Measurements from ENCODE around the gene RNU1-3. TPM values are rescaled to one million over a fixed set of nuclear protein-coding genes. Genes with fewer than 3 reads are reported as not detected.

Gene RNU1-3
- total and polyA plus RNA-seq, 9 of the 15 experiments (the other 6 are each of a cell fraction or from before 2014, with no cell fraction given), result under 0.01 to 32,823 (median 2,538) TPM; not detected in 4

DNA sequence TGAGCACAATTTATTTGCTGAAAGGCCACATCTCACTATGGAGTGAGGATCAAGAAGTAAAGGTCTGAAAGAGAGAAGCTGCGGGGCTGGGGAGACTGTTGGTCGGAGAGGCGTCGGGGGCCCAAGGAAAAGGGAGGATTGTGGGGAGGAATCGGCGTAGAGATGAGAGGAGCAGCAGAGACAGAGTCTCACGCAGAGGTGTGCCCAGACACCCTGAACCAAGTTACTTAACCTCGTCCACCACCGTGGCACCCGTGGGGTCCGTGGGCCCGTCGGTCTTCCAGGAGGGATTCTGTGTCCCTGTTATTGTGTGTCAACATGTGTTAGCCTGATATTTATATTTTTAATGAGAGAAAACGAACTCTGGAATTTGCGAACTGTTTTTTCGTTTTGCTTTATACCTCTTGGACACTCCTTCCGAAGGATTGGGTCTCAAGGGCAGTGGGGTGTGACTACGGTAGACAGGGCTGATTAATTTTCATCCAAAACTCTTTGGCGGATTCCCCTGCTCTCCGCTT lies 49.6 kb downstream of the RNU1-3 start (continued):
- TF ChIP-seq, protein P1, sequence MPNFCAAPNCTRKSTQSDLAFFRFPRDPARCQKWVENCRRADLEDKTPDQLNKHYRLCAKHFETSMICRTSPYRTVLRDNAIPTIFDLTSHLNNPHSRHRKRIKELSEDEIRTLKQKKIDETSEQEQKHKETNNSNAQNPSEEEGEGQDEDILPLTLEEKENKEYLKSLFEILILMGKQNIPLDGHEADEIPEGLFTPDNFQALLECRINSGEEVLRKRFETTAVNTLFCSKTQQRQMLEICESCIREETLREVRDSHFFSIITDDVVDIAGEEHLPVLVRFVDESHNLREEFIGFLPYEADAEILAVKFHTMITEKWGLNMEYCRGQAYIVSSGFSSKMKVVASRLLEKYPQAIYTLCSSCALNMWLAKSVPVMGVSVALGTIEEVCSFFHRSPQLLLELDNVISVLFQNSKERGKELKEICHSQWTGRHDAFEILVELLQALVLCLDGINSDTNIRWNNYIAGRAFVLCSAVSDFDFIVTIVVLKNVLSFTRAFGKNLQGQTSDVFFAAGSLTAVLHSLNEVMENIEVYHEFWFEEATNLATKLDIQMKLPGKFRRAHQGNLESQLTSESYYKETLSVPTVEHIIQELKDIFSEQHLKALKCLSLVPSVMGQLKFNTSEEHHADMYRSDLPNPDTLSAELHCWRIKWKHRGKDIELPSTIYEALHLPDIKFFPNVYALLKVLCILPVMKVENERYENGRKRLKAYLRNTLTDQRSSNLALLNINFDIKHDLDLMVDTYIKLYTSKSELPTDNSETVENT (CRISPR knock-in tag; IDR thresholded peaks at IDR 0.05), result peak; percentile 88
- no peak for TF ChIP-seq TCFL5 (CRISPR knock-in tag; conservative IDR thresholded peaks at IDR 0.05)
- TF ChIP-seq, protein P2, sequence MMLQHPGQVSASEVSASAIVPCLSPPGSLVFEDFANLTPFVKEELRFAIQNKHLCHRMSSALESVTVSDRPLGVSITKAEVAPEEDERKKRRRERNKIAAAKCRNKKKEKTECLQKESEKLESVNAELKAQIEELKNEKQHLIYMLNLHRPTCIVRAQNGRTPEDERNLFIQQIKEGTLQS (IDR thresholded peaks at IDR 0.05), result no peak
- TF ChIP-seq, protein P2 (CRISPR knock-in tag; conservative IDR thresholded peaks at IDR 0.05), result 0 out of 2 replicates have a peak, but pooled peaks have one; percentile 42
- TF ChIP-seq, protein P3, sequence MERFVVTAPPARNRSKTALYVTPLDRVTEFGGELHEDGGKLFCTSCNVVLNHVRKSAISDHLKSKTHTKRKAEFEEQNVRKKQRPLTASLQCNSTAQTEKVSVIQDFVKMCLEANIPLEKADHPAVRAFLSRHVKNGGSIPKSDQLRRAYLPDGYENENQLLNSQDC (CRISPR knock-in tag; IDR thresholded peaks at IDR 0.05), result peak; percentile 71; the same call in 1 of the 2 replicates
- peak; percentile 23 for TF ChIP-seq SP2 (IDR thresholded peaks at IDR 0.05; ENCODE audit: extremely low read depth, low read depth, low read length, poor library complexity, severe bottlenecking)
- 0 out of 2 replicates have a peak, but pooled peaks have one; percentile 16 for TF ChIP-seq KLF13 (tag; IDR thresholded peaks at IDR 0.05; ENCODE audit: borderline replicate concordance, low read depth)
- no peak for TF ChIP-seq SRSF7 (optimal IDR thresholded peaks at IDR 0.05; ENCODE audit: low read depth, low read length)

Small RNAs within 50 kb of the gene (small RNA-seq; reads per million reads assigned to genes)
- gene RNU1-3, result not detected

Other genes with a start within 250 kb of the RNU1-3 start
- 0.08 TPM in 1 of 2 replicates, not detected in the other for gene SPATA21, start 229.5 kb downstream of the RNU1-3 start, total RNA-seq (2014; rRNA removed)
- gene SPATA21, start 229.5 kb downstream of the RNU1-3 start, total RNA-seq (2014; rRNA removed; fragmentation: Illumina TruSeq; extraction: Trizol), result 0.11 and 0.13 TPM in 2 replicates
- gene SPATA21, start 229.5 kb downstream of the RNU1-3 start, total RNA-seq (2015; rRNA removed; fragmentation: Illumina TruSeq; extraction: Trizol), result 0.11 TPM in 1 of 2 replicates, not detected in the other
- 0.13 TPM in 1 of 2 replicates, not detected in the other for gene SPATA21, start 229.5 kb downstream of the RNU1-3 start, total RNA-seq (2021)
- gene SPATA21, start 229.5 kb downstream of the RNU1-3 start, polyA plus RNA-seq (2011; rRNA removed), result 0.04 and 0.17 TPM in 2 replicates
- 0.15 TPM in 1 of 2 replicates, not detected in the other for gene SPATA21, start 229.5 kb downstream of the RNU1-3 start, polyA plus RNA-seq (2014; fragmentation: Illumina TruSeq; extraction: Trizol)
- gene SPATA21, start 229.5 kb downstream of the RNU1-3 start, polyA plus RNA-seq (2014; fragmentation: Nextera tagmentation; extraction: Ambion mirVana), result under 1 TPM in 1 of 2 experiments, not detected in 1; 0.10 TPM
- 0.28 and 0.36 TPM in 2 replicates for gene SPATA21, start 229.5 kb downstream of the RNU1-3 start, polyA plus RNA-seq (2014; rRNA removed)
- 82.8 and 105 TPM in 2 replicates for gene NECAP2, start 226.2 kb downstream of the RNU1-3 start, total RNA-seq (2014; rRNA removed)
- gene NECAP2, start 226.2 kb downstream of the RNU1-3 start, total RNA-seq (2014; rRNA removed; fragmentation: Illumina TruSeq; extraction: Trizol), result 58.6 and 62.1 TPM in 2 replicates
- 77.6 and 79.2 TPM in 2 replicates for gene NECAP2, start 226.2 kb downstream of the RNU1-3 start, total RNA-seq (2015; rRNA removed; fragmentation: Illumina TruSeq; extraction: Trizol)
- gene NECAP2, start 226.2 kb downstream of the RNU1-3 start, total RNA-seq (2021), result 71.9 and 72.5 TPM in 2 replicates
- 81.8 and 85.4 TPM in 2 replicates for gene NECAP2, start 226.2 kb downstream of the RNU1-3 start, polyA plus RNA-seq (2011; rRNA removed)
- 92.9 and 93.7 TPM in 2 replicates for gene NECAP2, start 226.2 kb downstream of the RNU1-3 start, polyA plus RNA-seq (2014; fragmentation: Illumina TruSeq; extraction: Trizol)
- gene NECAP2, start 226.2 kb downstream of the RNU1-3 start, polyA plus RNA-seq (2014; fragmentation: Nextera tagmentation; extraction: Ambion mirVana), result 10 to 100 TPM; 22.7 to 30.6 TPM
- 107 and 118 TPM in 2 replicates for gene NECAP2, start 226.2 kb downstream of the RNU1-3 start, polyA plus RNA-seq (2014; rRNA removed)
- gene RNU1-1, start 152.7 kb downstream of the RNU1-3 start, total RNA-seq (2014; rRNA removed), result under 0.01 TPM in 2 replicates
- gene RNU1-1, start 152.7 kb downstream of the RNU1-3 start, total RNA-seq (2014; rRNA removed; fragmentation: Illumina TruSeq; extraction: Trizol), result 28,565 and 32,823 TPM in 2 replicates
- 20,456 and 27,045 TPM in 2 replicates for gene RNU1-1, start 152.7 kb downstream of the RNU1-3 start, total RNA-seq (2015; rRNA removed; fragmentation: Illumina TruSeq; extraction: Trizol)
- gene RNU1-1, start 152.7 kb downstream of the RNU1-3 start, total RNA-seq (2021), result 2,231 and 2,538 TPM in 2 replicates
- 83.9 TPM in 1 of 2 replicates, not detected in the other for gene RNU1-1, start 152.7 kb downstream of the RNU1-3 start, polyA plus RNA-seq (2011; rRNA removed)
- not detected in 2 replicates for gene RNU1-1, start 152.7 kb downstream of the RNU1-3 start, polyA plus RNA-seq (2014; fragmentation: Illumina TruSeq; extraction: Trizol)
- gene RNU1-1, start 152.7 kb downstream of the RNU1-3 start, polyA plus RNA-seq (2014; fragmentation: Nextera tagmentation; extraction: Ambion mirVana), result 1 to 10 TPM in 1 of 2 experiments, not detected in 1; 3.0 TPM
- gene RNU1-1, start 152.7 kb downstream of the RNU1-3 start, polyA plus RNA-seq (2014; rRNA removed), result not detected in 2 replicates
- 15.1 and 19.0 TPM in 2 replicates for gene NBPF1, start 53.4 kb downstream of the RNU1-3 start, total RNA-seq (2014; rRNA removed)
- gene NBPF1, start 53.4 kb downstream of the RNU1-3 start, total RNA-seq (2014; rRNA removed; fragmentation: Illumina TruSeq; extraction: Trizol), result 20.3 and 21.2 TPM in 2 replicates
- gene NBPF1, start 53.4 kb downstream of the RNU1-3 start, total RNA-seq (2015; rRNA removed; fragmentation: Illumina TruSeq; extraction: Trizol), result 39.1 and 42.6 TPM in 2 replicates
- 31.4 and 33.6 TPM in 2 replicates for gene NBPF1, start 53.4 kb downstream of the RNU1-3 start, total RNA-seq (2021)
- 36.5 and 41.3 TPM in 2 replicates for gene NBPF1, start 53.4 kb downstream of the RNU1-3 start, polyA plus RNA-seq (2011; rRNA removed)
- 27.6 and 35.0 TPM in 2 replicates for gene NBPF1, start 53.4 kb downstream of the RNU1-3 start, polyA plus RNA-seq (2014; fragmentation: Illumina TruSeq; extraction: Trizol)
- 1 to 10 TPM; 5.2 to 7.9 TPM for gene NBPF1, start 53.4 kb downstream of the RNU1-3 start, polyA plus RNA-seq (2014; fragmentation: Nextera tagmentation; extraction: Ambion mirVana)
- 24.1 and 30.7 TPM in 2 replicates for gene NBPF1, start 53.4 kb downstream of the RNU1-3 start, polyA plus RNA-seq (2014; rRNA removed)
- under 0.01 TPM in 2 replicates for gene RNU1-4, start 73.6 kb upstream of the RNU1-3 start, total RNA-seq (2014; rRNA removed)
- 28,565 and 32,823 TPM in 2 replicates for gene RNU1-4, start 73.6 kb upstream of the RNU1-3 start, total RNA-seq (2014; rRNA removed; fragmentation: Illumina TruSeq; extraction: Trizol)
- 20,456 and 27,045 TPM in 2 replicates for gene RNU1-4, start 73.6 kb upstream of the RNU1-3 start, total RNA-seq (2015; rRNA removed; fragmentation: Illumina TruSeq; extraction: Trizol)
- 2,231 and 2,538 TPM in 2 replicates for gene RNU1-4, start 73.6 kb upstream of the RNU1-3 start, total RNA-seq (2021)
- gene RNU1-4, start 73.6 kb upstream of the RNU1-3 start, polyA plus RNA-seq (2011; rRNA removed), result 83.9 TPM in 1 of 2 replicates, not detected in the other
- gene RNU1-4, start 73.6 kb upstream of the RNU1-3 start, polyA plus RNA-seq (2014; fragmentation: Illumina TruSeq; extraction: Trizol), result not detected in 2 replicates
- 1 to 10 TPM in 1 of 2 experiments, not detected in 1; 3.0 TPM for gene RNU1-4, start 73.6 kb upstream of the RNU1-3 start, polyA plus RNA-seq (2014; fragmentation: Nextera tagmentation; extraction: Ambion mirVana)
- not detected in 2 replicates for gene RNU1-4, start 73.6 kb upstream of the RNU1-3 start, polyA plus RNA-seq (2014; rRNA removed)
- under 0.01 TPM in 2 replicates for gene RNU1-2, start 229.0 kb upstream of the RNU1-3 start, total RNA-seq (2014; rRNA removed)
- gene RNU1-2, start 229.0 kb upstream of the RNU1-3 start, total RNA-seq (2014; rRNA removed; fragmentation: Illumina TruSeq; extraction: Trizol), result 28,565 and 32,823 TPM in 2 replicates
- gene RNU1-2, start 229.0 kb upstream of the RNU1-3 start, total RNA-seq (2015; rRNA removed; fragmentation: Illumina TruSeq; extraction: Trizol), result 20,456 and 27,045 TPM in 2 replicates
- gene RNU1-2, start 229.0 kb upstream of the RNU1-3 start, total RNA-seq (2021), result 2,231 and 2,538 TPM in 2 replicates
- 83.9 TPM in 1 of 2 replicates, not detected in the other for gene RNU1-2, start 229.0 kb upstream of the RNU1-3 start, polyA plus RNA-seq (2011; rRNA removed)
- gene RNU1-2, start 229.0 kb upstream of the RNU1-3 start, polyA plus RNA-seq (2014; fragmentation: Illumina TruSeq; extraction: Trizol), result not detected in 2 replicates
- 1 to 10 TPM in 1 of 2 experiments, not detected in 1; 3.0 TPM for gene RNU1-2, start 229.0 kb upstream of the RNU1-3 start, polyA plus RNA-seq (2014; fragmentation: Nextera tagmentation; extraction: Ambion mirVana)
- gene RNU1-2, start 229.0 kb upstream of the RNU1-3 start, polyA plus RNA-seq (2014; rRNA removed), result not detected in 2 replicates